GM23248 (cell line): ENCODE results near the gene LTBP4.
"Not testable (repeated sequence)": the region's sequence is repeated elsewhere in the genome, so short reads cannot be mapped to it uniquely, and the experiment has no call there.

Experiments
- EZH2 ChIP-seq: fragments of 200-600 bp; sonication (generic); IDR thresholded peaks from 2 replicates; pipeline ENCODE4 v1.6.1; 2018; ENCODE audit warnings: antibody characterized with exemption, mild to moderate bottlenecking; ENCODE audit not compliant: insufficient read depth, poor library complexity, severe bottlenecking
- EZH2phosphoT487 ChIP-seq: fragments of 200-600 bp; sonication (generic); IDR thresholded peaks from 2 replicates; pipeline ENCODE4 v1.6.1; 2018; ENCODE audit warnings: antibody characterized with exemption, moderate library complexity, mild to moderate bottlenecking, low read depth; ENCODE audit not compliant: insufficient read depth

GRCh38 chr19:40624369-40625153 is 23.4 kb downstream of the LTBP4 start:
- not testable (repeated sequence) for TF ChIP-seq EZH2phosphoT487, EZH2
